NOMO-1 treated with dmso at 0.1 percent for 144 hours (cell line): Measurements from ENCODE around the gene RTN1.

Experiments used
- DNase-seq: peaks from one replicate; lab custom pipeline; 2025; ENCODE audit not compliant: unreplicated experiment; lab: John Stamatoyannopoulos, UW

RTN1 gene, protein sequence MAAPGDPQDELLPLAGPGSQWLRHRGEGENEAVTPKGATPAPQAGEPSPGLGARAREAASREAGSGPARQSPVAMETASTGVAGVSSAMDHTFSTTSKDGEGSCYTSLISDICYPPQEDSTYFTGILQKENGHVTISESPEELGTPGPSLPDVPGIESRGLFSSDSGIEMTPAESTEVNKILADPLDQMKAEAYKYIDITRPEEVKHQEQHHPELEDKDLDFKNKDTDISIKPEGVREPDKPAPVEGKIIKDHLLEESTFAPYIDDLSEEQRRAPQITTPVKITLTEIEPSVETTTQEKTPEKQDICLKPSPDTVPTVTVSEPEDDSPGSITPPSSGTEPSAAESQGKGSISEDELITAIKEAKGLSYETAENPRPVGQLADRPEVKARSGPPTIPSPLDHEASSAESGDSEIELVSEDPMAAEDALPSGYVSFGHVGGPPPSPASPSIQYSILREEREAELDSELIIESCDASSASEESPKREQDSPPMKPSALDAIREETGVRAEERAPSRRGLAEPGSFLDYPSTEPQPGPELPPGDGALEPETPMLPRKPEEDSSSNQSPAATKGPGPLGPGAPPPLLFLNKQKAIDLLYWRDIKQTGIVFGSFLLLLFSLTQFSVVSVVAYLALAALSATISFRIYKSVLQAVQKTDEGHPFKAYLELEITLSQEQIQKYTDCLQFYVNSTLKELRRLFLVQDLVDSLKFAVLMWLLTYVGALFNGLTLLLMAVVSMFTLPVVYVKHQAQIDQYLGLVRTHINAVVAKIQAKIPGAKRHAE

DNA sequence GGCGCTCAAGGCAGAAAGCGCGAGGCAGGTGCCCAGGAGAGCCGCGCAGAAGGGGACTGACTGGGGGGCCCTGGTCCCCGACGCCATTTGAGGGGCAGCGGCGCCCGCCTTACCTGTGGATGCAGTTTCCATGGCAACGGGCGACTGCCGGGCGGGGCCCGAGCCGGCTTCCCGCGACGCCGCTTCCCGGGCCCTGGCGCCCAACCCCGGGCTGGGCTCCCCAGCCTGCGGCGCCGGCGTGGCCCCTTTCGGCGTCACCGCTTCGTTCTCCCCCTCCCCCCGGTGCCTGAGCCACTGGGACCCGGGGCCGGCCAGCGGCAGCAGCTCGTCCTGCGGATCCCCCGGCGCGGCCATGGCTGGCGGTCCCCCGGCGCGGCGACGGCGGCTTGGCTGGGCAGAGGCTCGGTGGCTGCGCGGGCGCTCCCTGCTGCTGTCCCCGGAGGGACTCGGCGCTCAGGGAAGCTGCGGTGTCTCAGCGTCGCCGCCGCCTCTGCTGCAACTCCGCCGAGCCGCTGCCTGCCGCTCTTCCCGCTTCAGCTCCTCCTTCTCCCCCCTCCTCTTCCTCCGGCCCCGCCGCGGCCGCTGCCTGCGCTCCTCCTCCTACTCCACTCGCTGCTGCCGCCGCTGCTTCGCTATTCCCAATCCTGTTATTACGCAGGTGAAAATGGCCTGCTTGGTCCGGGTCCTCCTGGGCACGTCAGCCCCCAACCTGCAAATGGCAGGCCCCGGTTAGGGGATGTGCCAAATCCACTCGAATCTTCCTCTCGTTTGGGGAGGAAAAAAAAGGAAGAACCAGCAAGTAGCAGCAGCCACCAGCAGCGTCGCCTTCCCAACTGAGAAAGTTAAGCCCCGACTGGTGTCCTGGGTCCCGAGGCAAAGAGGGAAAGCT, at the start of gene RTN1:
Gene RTN1 (minus strand): TSS at position 500 of the 889 bp plus-strand sequence. CDS start 146 bp downstream, at position 354.
- peak; percentile 21 for DNase-seq

DNA sequence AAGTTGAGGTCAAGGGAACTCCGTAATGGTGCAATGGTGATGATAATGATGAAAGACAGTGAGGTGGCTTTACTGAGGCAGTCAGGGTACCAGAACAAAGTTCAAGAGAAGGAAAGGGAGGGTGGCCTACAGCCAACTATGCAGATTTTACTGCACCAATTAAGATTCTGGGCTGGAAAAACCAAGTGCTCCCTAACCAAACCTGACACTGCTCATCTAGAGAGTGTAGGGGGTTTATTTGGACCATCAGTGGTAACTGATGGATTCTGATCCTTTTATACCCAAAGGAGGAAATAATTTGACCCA, 49.8 kb upstream of the RTN1 start:
- DNase-seq: no peak

- DNase-seq: no peak
Measured at GRCh38 chr14:59919570-59920377, 49.2 kb upstream of the RTN1 start, which contains the start of gene LRRC9. LRRC9 (plus strand) TSS chr14:59920144.

- no peak for DNase-seq
Measured at GRCh38 chr14:59918824-59919569, 48.4 kb upstream of the RTN1 start.

DNA sequence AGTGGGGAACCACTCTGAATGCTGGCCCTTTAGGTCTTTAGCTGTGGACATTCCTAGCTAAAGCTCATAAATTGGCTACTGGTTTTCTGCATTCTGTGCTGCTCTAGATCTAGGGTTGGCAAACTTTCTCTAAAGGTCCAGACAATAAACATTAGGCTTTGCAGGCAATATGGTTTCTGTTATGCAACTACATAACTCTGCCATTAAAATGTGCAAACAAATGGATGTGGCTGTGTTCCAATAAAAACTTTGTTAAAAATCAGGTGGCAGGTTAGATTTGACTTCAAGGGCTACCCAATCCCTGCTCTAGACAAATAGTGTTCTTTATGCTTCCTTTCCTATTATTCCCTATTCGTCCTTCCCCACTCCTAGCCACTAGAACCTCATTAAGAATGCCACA, 42.6 kb upstream of the RTN1 start:
- DNase-seq: no peak

- DNase-seq: no peak
Measured at GRCh38 chr14:59912443-59912842, 41.9 kb upstream of the RTN1 start.

DNA sequence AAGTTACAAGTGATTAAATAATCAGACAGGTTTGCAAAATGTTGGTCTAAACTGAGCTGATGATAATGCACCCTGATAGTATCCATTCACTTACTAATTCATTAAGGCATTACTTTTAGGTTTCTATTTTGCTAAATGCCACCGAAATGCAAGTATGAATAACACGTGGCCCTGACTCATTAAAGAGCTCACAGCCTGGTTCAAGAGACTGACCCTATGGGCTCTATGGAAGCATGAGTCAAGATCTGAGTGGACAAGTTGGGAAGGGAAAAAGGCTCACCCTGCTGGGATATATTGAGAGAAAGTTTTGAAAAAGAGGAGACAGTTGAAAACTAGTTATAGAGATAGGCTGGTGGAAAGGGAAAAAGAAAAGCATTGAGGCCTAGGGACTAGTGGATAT, 34.6 kb upstream of the RTN1 start:
- DNase-seq: no peak

GRCh38 chr14:59904184-59904583, 33.6 kb upstream of the RTN1 start:
- no peak for DNase-seq

DNA sequence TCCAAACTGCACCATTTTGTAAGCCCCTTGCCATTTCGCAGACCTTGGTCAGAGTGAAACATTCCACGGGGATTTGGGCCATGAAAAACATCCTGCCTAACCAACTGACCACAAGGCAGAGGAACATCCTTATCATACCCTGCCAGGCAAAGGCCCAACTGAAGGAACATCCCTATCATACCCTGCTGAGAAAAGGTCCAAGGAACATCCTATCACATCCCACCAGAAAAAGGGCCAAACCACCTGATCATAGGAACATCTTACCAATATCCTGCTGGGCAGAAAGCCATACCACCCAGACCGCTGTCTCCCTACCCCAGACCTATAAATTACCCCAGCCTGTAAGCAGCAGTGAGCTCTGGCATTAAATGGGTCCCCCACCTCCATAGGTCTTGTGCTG, 30.0 kb upstream of the RTN1 start:
- DNase-seq: no peak

GRCh38 chr14:59897757-59898383, 27.3 kb upstream of the RTN1 start:
- DNase-seq: no peak

GRCh38 chr14:59895721-59896120, 25.1 kb upstream of the RTN1 start:
- DNase-seq: no peak

DNA sequence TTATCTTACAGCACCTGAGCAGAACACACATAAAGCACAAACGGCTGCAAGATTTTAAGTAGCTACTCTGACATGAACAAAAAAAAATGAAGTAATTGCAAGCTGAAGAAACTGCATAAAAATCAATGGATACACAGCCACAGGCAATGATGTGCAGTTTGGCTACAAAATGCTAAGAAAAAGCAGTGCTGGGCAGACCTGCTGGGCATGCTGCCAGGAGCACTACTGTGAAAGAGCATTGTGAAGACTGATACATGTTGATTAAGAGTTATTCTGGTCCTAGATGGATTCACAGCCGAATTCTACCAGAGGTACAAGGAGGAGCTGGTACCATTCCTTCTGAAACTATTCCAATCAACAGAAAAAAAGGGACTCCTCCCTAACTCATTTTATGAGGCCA, 20.1 kb upstream of the RTN1 start:
- DNase-seq: no peak

DNA sequence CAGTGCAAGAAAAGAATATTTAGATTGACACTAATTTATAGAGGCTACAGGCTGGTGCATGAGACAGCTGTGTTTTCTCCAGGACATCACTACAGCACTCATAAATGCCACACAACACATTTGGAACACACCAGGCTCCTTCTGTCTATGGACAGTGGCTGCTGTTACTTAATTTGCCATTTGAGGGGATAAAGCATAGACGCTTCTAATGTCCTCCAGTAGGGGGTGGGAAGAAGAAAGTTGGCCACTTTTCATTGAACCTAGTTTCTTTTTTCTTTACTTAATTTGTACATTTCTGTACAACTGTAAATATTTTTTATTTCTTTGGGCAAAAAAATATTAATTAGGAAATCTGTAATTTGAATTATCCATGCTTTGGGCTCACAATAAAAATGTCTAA, 12.4 kb upstream of the RTN1 start:
- DNase-seq: no peak

DNA sequence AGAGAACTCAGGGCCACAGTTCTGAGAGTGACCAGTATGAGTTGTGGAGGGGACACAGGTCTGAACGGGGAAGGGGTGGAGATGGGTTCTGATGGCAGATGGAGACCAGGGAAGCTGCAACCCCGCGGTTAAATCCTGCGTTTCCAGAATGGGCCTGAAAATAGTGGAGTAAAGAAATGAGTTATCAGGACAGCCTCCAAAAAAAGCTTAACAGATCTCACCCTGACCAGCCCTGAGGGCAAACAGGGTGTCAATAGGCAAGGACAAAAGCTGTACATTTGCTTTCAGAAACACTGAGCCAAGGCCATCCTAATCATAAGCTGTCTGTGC, 555 bp upstream of the RTN1 start:
- no peak for DNase-seq

GRCh38 chr14:59869381-59870255, 958 bp downstream of the RTN1 start:
- no peak for DNase-seq

GRCh38 chr14:59868021-59868420, 2.6 kb downstream of the RTN1 start:
- DNase-seq: no peak

GRCh38 chr14:59863806-59864525, 6.6 kb downstream of the RTN1 start:
- no peak for DNase-seq

GRCh38 chr14:59857328-59857727, 13.2 kb downstream of the RTN1 start:
- no peak for DNase-seq
